Upper lobe of left lung (tissue), 4 donors: Measurements from ENCODE around the gene TNFAIP8L1.

Experiments used
- EP300 ChIP-seq, 4 donors: sonication (generic); formaldehyde crosslinking; IDR thresholded peaks; one replicate each; pipeline ENCODE4 v1.5.1; 2017; ENCODE audit warnings: antibody characterized with exemption in 4 of 4, control low read depth in 2 of 4
- POLR2A ChIP-seq, 4 donors: fragments of 450-650 bp; IDR thresholded peaks; one replicate each; pipeline ENCODE4 v1.5.1; 2016 to 2017; ENCODE audit warnings: antibody characterized with exemption in 4 of 4, mild to moderate bottlenecking in 2 of 4
- POLR2AphosphoS5 ChIP-seq, 2 donors: sonication (generic); formaldehyde crosslinking; IDR thresholded peaks; one replicate each; pipeline ENCODE4 v1.5.1; 2017; ENCODE audit warnings: antibody characterized with exemption in 2 of 2
- TF ChIP-seq, protein P1 (sequence below), 6 experiments: fragments of 450-650 bp in 4 of 6; fragments of 200-600 bp in 2 of 6; sonication (generic) in 2 of 6; IDR thresholded peaks; one replicate each; pipeline ENCODE4 v1.5.1; 2016 to 2019; ENCODE audit warnings: antibody characterized with exemption in 6 of 6

DNA sequence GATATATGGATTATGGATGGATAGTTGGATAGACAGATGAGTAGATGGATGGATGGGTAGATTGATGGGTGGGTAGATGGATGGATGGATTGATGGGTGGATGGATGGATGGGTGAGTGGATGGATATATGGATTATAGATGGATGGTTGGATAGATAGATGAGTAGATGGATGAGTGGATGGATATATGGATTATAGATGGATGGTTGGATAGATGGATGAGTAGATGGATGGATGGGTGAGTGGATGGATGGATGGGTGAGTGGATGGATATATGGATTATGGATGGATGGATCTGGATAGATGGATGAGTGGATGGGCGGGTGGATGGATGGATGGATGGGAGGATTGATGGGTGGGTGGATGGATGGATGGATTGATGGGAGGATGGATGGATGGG is 36.4 kb upstream of the TNFAIP8L1 start:
- TF ChIP-seq POLR2AphosphoS5 (IDR thresholded peaks at IDR 0.05) (no peak), POLR2A (IDR thresholded peaks at IDR 0.05) (no peak), EP300 (IDR thresholded peaks at IDR 0.05) (no peak)
- TF ChIP-seq, protein P1, sequence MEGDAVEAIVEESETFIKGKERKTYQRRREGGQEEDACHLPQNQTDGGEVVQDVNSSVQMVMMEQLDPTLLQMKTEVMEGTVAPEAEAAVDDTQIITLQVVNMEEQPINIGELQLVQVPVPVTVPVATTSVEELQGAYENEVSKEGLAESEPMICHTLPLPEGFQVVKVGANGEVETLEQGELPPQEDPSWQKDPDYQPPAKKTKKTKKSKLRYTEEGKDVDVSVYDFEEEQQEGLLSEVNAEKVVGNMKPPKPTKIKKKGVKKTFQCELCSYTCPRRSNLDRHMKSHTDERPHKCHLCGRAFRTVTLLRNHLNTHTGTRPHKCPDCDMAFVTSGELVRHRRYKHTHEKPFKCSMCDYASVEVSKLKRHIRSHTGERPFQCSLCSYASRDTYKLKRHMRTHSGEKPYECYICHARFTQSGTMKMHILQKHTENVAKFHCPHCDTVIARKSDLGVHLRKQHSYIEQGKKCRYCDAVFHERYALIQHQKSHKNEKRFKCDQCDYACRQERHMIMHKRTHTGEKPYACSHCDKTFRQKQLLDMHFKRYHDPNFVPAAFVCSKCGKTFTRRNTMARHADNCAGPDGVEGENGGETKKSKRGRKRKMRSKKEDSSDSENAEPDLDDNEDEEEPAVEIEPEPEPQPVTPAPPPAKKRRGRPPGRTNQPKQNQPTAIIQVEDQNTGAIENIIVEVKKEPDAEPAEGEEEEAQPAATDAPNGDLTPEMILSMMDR (IDR thresholded peaks at IDR 0.05) = no peak
